IMR-90 (cell line): ENCODE results near the gene PAM. TPM values are rescaled to one million over a fixed set of nuclear protein-coding genes. Genes with fewer than 3 reads are reported as not detected.

Experiments
- ATAC-seq: fragments of 200-7000 bp; cut with Tn5 transposase; 2 replicates; pipeline ENCODE4 v1.9.1; 2020; ENCODE audit warnings: low read depth, mild to moderate bottlenecking, moderate library complexity
- BruUV-seq: library from RNA; stranded (reverse); fragments of 400-500 nt; replicated peaks from 2 replicates; lab custom pipeline; 2021; lab: Mats Ljungman, UMichigan
- CTCF ChIA-PET: fragments of 300-600 bp; formaldehyde crosslinking; extraction: SDS; loops from one replicate; lab custom pipeline; 2021; ENCODE audit warnings: antibody characterized with exemption; lab: Yijun Ruan, JAX
- POLR2A ChIA-PET: fragments of 300-600 bp; sonication (Branson Sonifier 250); formaldehyde crosslinking; loops from one replicate; lab custom pipeline; 2022; ENCODE audit warnings: antibody characterized with exemption; ENCODE audit not compliant: unreplicated experiment; lab: Charles Lee
- DNase-seq: peaks from one replicate; pipeline ENCODE4 v3.0.0; 2013
- H2AFZ ChIP-seq: replicated peaks from 2 replicates; pipeline ENCODE3; 2013; ENCODE audit warnings: low read length, mild to moderate bottlenecking; ENCODE audit not compliant: poor library complexity
- H2AK5ac ChIP-seq: 2 replicates; pipeline ENCODE4 v1.6.1; 2013; ENCODE audit warnings: low read depth, low read length, inconsistent platforms
- H2AK9ac ChIP-seq: replicated peaks from 2 replicates; pipeline ENCODE3; 2013; ENCODE audit warnings: mild to moderate bottlenecking, low read depth, low read length, moderate library complexity; ENCODE audit not compliant: poor library complexity
- H2BK120ac ChIP-seq: 2 replicates; pipeline ENCODE4 v1.6.1; 2013; ENCODE audit warnings: low read depth, low read length, inconsistent platforms
- H2BK15ac ChIP-seq: 3 replicates; pipeline ENCODE4 v1.6.1; 2013; ENCODE audit warnings: low read depth, low read length, inconsistent platforms
- H2BK20ac ChIP-seq: 2 replicates; pipeline ENCODE4 v1.6.1; 2013; ENCODE audit warnings: low read depth, mild to moderate bottlenecking, inconsistent platforms, low read length, moderate library complexity
- H2BK5ac ChIP-seq: 2 replicates; pipeline ENCODE4 v1.6.1; 2013; ENCODE audit warnings: mild to moderate bottlenecking, low read depth, low read length, inconsistent platforms; ENCODE audit not compliant: poor library complexity, severe bottlenecking
- H3K14ac ChIP-seq: replicated peaks from 2 replicates; pipeline ENCODE4 v1.6.1; 2013; ENCODE audit warnings: low read depth, low read length, inconsistent platforms
- H3K18ac ChIP-seq: 2 replicates; pipeline ENCODE4 v1.6.1; 2013; ENCODE audit warnings: low read depth, low read length, control low read depth
- H3K23ac ChIP-seq: 2 replicates; pipeline ENCODE4 v1.6.1; 2013; ENCODE audit warnings: low read depth, low read length, inconsistent platforms
- H3K27ac ChIP-seq: 2 replicates; pipeline ENCODE4 v1.5.1; 2013; ENCODE audit warnings: mild to moderate bottlenecking, control low read depth, low read length; ENCODE audit not compliant: insufficient read depth
- H3K27me3 ChIP-seq: 2 replicates; pipeline ENCODE4 v1.6.1; 2013; ENCODE audit warnings: low read length; ENCODE audit not compliant: control insufficient read depth, insufficient read depth
- H3K36me3 ChIP-seq: 2 replicates; pipeline ENCODE4 v1.6.1; 2013; ENCODE audit warnings: low read length, mixed read lengths; ENCODE audit not compliant: control insufficient read depth, insufficient read depth
- H3K4ac ChIP-seq: 2 replicates; pipeline ENCODE4 v1.6.1; 2013; ENCODE audit warnings: low read depth, low read length, inconsistent platforms
- H3K4me1 ChIP-seq: 2 replicates; pipeline ENCODE4 v1.6.1; 2013; ENCODE audit warnings: low read length, mixed read lengths; ENCODE audit not compliant: control insufficient read depth, insufficient read depth
- H3K4me2 ChIP-seq: 2 replicates; pipeline ENCODE4 v1.6.1; 2013; ENCODE audit warnings: low read depth, mild to moderate bottlenecking, control low read depth, low read length, moderate library complexity
- H3K4me3 ChIP-seq: 2 replicates; pipeline ENCODE4 v1.5.1; 2013; ENCODE audit warnings: low read depth, mild to moderate bottlenecking, control low read depth, low read length, moderate library complexity; ENCODE audit not compliant: insufficient read depth
- H3K56ac ChIP-seq: 2 replicates; pipeline ENCODE4 v1.6.1; 2013; ENCODE audit warnings: low read length, inconsistent platforms; ENCODE audit not compliant: insufficient read depth; ENCODE audit errors: extremely low read depth
- H3K79me1 ChIP-seq, 2 experiments: 2 replicates each; pipeline ENCODE4 v1.6.1; 2013; ENCODE audit warnings: low read length in 2 of 2, inconsistent platforms in 1 of 2, low read depth in 1 of 2
- H3K9ac ChIP-seq: 2 replicates; pipeline ENCODE4 v1.6.1; 2013; ENCODE audit warnings: low read depth, low read length, control low read depth
- H3K9me1 ChIP-seq: 2 replicates; pipeline ENCODE4 v1.6.1; 2013; ENCODE audit warnings: low read length, inconsistent platforms; ENCODE audit not compliant: insufficient read depth
- H3K9me3 ChIP-seq: 2 replicates; pipeline ENCODE4 v1.6.1; 2013; ENCODE audit warnings: low read length; ENCODE audit not compliant: control insufficient read depth, insufficient read depth
- H4K20me1 ChIP-seq: 2 replicates; pipeline ENCODE4 v1.6.1; 2013; ENCODE audit warnings: low read length, inconsistent platforms; ENCODE audit not compliant: insufficient read depth
- H4K5ac ChIP-seq: 2 replicates; pipeline ENCODE4 v1.6.1; 2013; ENCODE audit warnings: mild to moderate bottlenecking, low read depth, low read length, control low read depth
- H4K8ac ChIP-seq, 2 experiments: 2 replicates each; pipeline ENCODE4 v1.6.1; 2013; ENCODE audit warnings: low read depth in 2 of 2, low read length in 2 of 2, control low read depth in 1 of 2, inconsistent platforms in 1 of 2
- H4K91ac ChIP-seq: 2 replicates; pipeline ENCODE4 v1.6.1; 2013; ENCODE audit warnings: low read depth, low read length, inconsistent platforms; ENCODE audit not compliant: insufficient read depth
- CEBPB ChIP-seq: IDR thresholded peaks from 2 replicates; pipeline ENCODE4 v1.6.1; 2012; ENCODE audit warnings: low read depth, low read length, improper control_type of control experiment
- ELK1 ChIP-seq: fragments of 150-350 bp; IDR thresholded peaks from 2 replicates; pipeline ENCODE4 v1.6.1; 2016; ENCODE audit warnings: low read depth, mild to moderate bottlenecking, low read length, moderate library complexity, borderline replicate concordance
- MXI1 ChIP-seq: IDR thresholded peaks from 2 replicates; pipeline ENCODE4 v1.6.1; 2012; ENCODE audit warnings: low read depth, mild to moderate bottlenecking, low read length, moderate library complexity, borderline replicate concordance
- WGBS, 2 experiments: methylation state at CpG; one replicate each; pipeline versions ENCODE4 v1.1.5 to v1.1.7; 2013; ENCODE audit warnings: missing lambda C conversion rate in 2 of 2; ENCODE audit not compliant: insufficient read length in 1 of 2; ENCODE audit errors: extremely low coverage in 2 of 2; 5-methylcytosine and 5-hydroxymethylcytosine counted together
- dilution Hi-C: fragments of 300-500 bp; cut with HindIII; formaldehyde crosslinking; loops from one replicate; pipeline ENCODE4 v1.14.3; 2018; ENCODE audit warnings: low sequenced_read_pairs; ENCODE audit not compliant: unreplicated experiment
- in situ Hi-C: fragments of 300-500 bp; cut with MboI; formaldehyde crosslinking; loops from 3 replicates; pipeline ENCODE4 v1.14.3; 2019; ENCODE audit warnings: low sequenced_read_pairs, inconsistent platforms, mixed read lengths
- intact Hi-C: fragments of 100-400 bp; cut with micrococcal nuclease; formaldehyde crosslinking; loops from 2 replicates; pipeline ENCODE4 v1.10.0; 2022
- polyA plus RNA-seq, 3 experiments: library from polyadenylated mRNA; depleted of rRNA; stranded (reverse); fragments of >200 nt; gene quantifications; 2 replicates each; pipeline ENCODE4 v1.2.3, GENCODE V29; 2012; ENCODE audit warnings: low replicate concordance in 1 of 3
- total RNA-seq: library from RNA; depleted of rRNA; stranded (reverse); fragments of >200 nt; gene quantifications from 2 replicates; pipeline ENCODE4 v1.2.3, GENCODE V29; 2012

Gene PAM
- total and polyA plus RNA-seq, 2 of the 4 experiments (the other 2 are of a cell fraction) = 115 to 179 TPM

- Histone ChIP-seq H2AK9ac (no peak overlapping the region), H4K20me1 (no peaks in the 10 kb centered on the region), H3K9me3 (no peaks in the 10 kb centered on the region), H3K14ac (no peak overlapping the region), H2AK5ac (no peak overlapping the region), H3K4ac (no peak overlapping the region), H2BK20ac (no peak overlapping the region), H3K79me1 (peaks cover 0 to 6% of the 10 kb centered on the region in 2 experiments; a peak in 2 of 4 replicates), H2AFZ (no peak overlapping the region), H2BK15ac (no peak overlapping the region), H3K56ac (no peak overlapping the region), H3K27me3 (no peaks in the 10 kb centered on the region), H2BK120ac (no peak overlapping the region), H3K4me1 (no peaks in the 10 kb centered on the region; the same call in 1 of the 2 replicates), H3K23ac (no peak overlapping the region), H3K9ac (no peak overlapping the region), H4K8ac (no peak overlapping the region), H4K5ac (no peak overlapping the region), H3K4me3 (no peak overlapping the region), H2BK5ac (no peak overlapping the region), H3K36me3 (peaks cover 7% of the 10 kb centered on the region; the same call in 1 of the 2 replicates), H3K27ac (no peak overlapping the region), H3K4me2 (no peak overlapping the region), H3K9me1 (no peaks in the 10 kb centered on the region; the same call in 1 of the 2 replicates), H4K91ac (no peak overlapping the region), H3K18ac (no peak overlapping the region)
- DNase-seq (no peak), ATAC-seq (no peak)
- ChIA-PET CTCF (no interaction called here), POLR2A (no interaction called here)
- no CpG with 5 or more reads among the region's 1 CpG for WGBS, 2 experiments
- no TSS peak for BruUV-seq
- in situ Hi-C loops (no loop called here), intact Hi-C loops (no loop called here), dilution Hi-C loops (no loop called here)
- TF ChIP-seq MXI1 (no peak), CEBPB (no peak), ELK1 (no peak)
Observed at GRCh38 chr5:102933316-102933715, 178.2 kb downstream of the PAM start.
